Loucy (cell line): ENCODE data around the gene CCBE1.

Experiments
- CTCF ChIP-seq: fragments of 200-600 bp; sonication (generic); conservative IDR thresholded peaks from 2 replicates; pipeline ENCODE4 v1.5.1; 2014; ENCODE audit warnings: mild to moderate bottlenecking, antibody characterized with exemption, low read length
- EZH2phosphoT487 ChIP-seq: fragments of 200-600 bp; IDR thresholded peaks from 2 replicates; pipeline ENCODE4 v1.6.1; 2018; ENCODE audit warnings: antibody characterized with exemption, mild to moderate bottlenecking, moderate library complexity, borderline replicate concordance

DNA sequence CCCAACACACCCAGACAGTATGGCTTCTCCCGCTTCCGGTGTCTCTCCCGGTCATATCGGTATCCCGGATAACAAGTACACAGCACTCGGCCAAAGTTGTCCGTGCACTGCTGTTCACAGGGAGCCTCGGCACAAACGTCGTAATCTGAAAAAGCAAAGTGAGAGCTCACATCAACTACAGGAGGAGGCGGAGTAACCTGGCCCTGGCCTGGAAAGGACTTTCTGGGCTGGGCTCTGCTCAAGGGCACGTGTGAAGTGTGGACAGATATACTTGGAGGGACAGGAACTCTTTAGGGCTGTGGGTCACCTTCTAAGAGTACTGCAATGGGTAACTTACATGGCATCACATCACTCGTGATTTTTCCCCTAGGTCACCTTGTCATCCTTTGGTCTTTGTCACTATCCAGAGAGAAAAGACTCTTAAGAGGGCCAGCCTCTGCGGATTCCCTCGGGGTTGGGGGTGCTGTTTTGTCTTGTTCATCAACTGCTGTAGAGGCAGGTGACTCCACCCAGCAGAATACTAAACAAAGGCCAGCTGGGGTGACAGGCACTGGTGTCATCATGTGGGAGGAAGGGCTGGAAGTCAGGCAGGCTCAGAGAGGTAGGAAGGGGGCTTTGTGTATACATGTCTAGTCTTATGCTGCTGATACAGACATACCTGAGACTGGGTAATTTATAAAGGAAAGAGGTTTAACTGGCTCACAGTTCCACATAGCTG is 227.6 kb downstream of the CCBE1 start:
- TF ChIP-seq CTCF (no peak), EZH2phosphoT487 (no peak)
